MCF 10A (cell line): ENCODE results near the gene HTRA3. TPM values are rescaled to one million over a fixed set of nuclear protein-coding genes. Genes with fewer than 3 reads are reported as not detected.

ENCODE experiments used
- BruUV-seq: library from RNA; stranded (reverse); fragments of 400-500 nt; replicated peaks from 2 replicates; lab custom pipeline; 2021; lab: Mats Ljungman, UMichigan
- CTCF ChIA-PET: fragments of 300-600 bp; sonication (Branson Sonifier 250); formaldehyde crosslinking; extraction: SDS; loops from one replicate; lab custom pipeline; 2021; ENCODE audit warnings: antibody characterized with exemption, inconsistent platforms; lab: Yijun Ruan, JAX
- POLR2A ChIA-PET: fragments of 300-600, 350-650 bp; sonication (Branson Sonifier 250); formaldehyde crosslinking; extraction: SDS; loops from one replicate; lab custom pipeline; 2020; ENCODE audit warnings: antibody characterized with exemption, inconsistent platforms; lab: Yijun Ruan, JAX
- DNase-seq: peaks from one replicate; pipeline ENCODE4 v3.0.0-alpha.2; 2018; ENCODE audit not compliant: unreplicated experiment
- H3K27ac Mint-ChIP-seq: one replicate; pipeline ENCODE4 v1.8.0; 2022; ENCODE audit warnings: mild to moderate bottlenecking, low read depth, mixed read lengths; ENCODE audit not compliant: unreplicated experiment
- H3K27me3 Mint-ChIP-seq: one replicate; pipeline ENCODE4 v1.8.0; 2022; ENCODE audit warnings: mixed read lengths; ENCODE audit not compliant: insufficient read depth, unreplicated experiment
- H3K36me3 Mint-ChIP-seq: one replicate; pipeline ENCODE4 v1.8.0; 2022; ENCODE audit warnings: mild to moderate bottlenecking, moderate library complexity, mixed read lengths; ENCODE audit not compliant: insufficient read depth, unreplicated experiment
- H3K4me1 Mint-ChIP-seq: one replicate; pipeline ENCODE4 v1.8.0; 2022; ENCODE audit warnings: mixed read lengths; ENCODE audit not compliant: insufficient read depth, unreplicated experiment
- H3K4me3 Mint-ChIP-seq: one replicate; pipeline ENCODE4 v1.8.0; 2022; ENCODE audit warnings: mild to moderate bottlenecking, moderate library complexity, mixed read lengths; ENCODE audit not compliant: unreplicated experiment
- H3K9me3 Mint-ChIP-seq: one replicate; pipeline ENCODE4 v1.8.0; 2022; ENCODE audit warnings: mixed read lengths; ENCODE audit not compliant: unreplicated experiment
- intact Hi-C: fragments of 100-400 bp; cut with micrococcal nuclease; formaldehyde crosslinking; loops from 2 replicates; pipeline ENCODE4 v1.14.1; 2022
- total RNA-seq: library from RNA; stranded (reverse); gene quantifications from 2 replicates; pipeline ENCODE4 v1.2.3, GENCODE V29; 2022
- TF ChIP-seq, protein P1 (sequence below): fragments of 200-600 bp; IDR thresholded peaks from one replicate; pipeline ENCODE4 v1.8.0; 2022; ENCODE audit warnings: antibody characterized with exemption, mild to moderate bottlenecking; ENCODE audit not compliant: unreplicated experiment

Gene HTRA3
- total RNA-seq, 1 experiment from 2014 or later: not detected

DNA sequence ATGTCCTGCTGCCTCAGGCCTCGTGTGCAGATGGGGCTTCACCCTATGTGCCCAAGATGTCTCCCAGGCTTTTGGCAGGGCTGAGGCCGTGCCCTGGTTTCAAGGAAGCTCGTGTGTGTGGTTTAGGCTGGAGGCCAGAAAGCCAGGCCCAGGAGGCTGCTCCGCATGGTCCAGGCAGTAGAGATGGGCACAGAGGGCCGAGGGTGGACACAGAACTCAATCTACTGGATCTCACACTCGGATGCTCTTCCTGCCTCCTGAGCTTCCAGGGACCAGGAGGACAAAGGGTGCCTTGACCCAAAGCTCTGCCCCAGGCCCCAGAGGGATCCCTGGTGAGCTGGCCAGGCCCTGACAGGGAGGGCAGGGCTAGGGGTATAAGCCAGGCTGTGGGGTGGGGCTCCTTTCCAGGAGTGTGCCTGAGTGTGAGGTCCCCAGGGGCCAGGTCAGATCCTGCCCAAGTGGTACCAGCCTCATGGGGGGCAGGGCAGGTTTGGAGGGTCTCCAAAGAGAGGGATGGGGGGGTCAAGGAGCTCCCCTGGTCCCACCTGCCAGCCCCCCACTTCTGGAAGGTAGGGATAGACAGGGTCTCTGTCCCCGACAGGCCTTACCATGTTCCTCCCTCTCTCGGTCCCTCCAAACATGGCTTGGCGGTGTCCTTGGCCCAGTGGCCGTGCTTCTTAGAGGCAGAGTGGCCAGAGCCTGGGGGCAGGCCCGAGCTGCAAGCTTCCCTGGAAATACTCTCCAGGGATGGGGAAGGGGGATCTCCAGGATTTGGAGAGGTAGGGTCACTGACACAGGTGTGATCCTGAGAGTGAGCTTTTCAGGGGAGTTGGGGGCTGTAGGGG, 23.8 kb downstream of the HTRA3 start:
- TF ChIP-seq, protein P1, sequence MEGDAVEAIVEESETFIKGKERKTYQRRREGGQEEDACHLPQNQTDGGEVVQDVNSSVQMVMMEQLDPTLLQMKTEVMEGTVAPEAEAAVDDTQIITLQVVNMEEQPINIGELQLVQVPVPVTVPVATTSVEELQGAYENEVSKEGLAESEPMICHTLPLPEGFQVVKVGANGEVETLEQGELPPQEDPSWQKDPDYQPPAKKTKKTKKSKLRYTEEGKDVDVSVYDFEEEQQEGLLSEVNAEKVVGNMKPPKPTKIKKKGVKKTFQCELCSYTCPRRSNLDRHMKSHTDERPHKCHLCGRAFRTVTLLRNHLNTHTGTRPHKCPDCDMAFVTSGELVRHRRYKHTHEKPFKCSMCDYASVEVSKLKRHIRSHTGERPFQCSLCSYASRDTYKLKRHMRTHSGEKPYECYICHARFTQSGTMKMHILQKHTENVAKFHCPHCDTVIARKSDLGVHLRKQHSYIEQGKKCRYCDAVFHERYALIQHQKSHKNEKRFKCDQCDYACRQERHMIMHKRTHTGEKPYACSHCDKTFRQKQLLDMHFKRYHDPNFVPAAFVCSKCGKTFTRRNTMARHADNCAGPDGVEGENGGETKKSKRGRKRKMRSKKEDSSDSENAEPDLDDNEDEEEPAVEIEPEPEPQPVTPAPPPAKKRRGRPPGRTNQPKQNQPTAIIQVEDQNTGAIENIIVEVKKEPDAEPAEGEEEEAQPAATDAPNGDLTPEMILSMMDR: no peak
- BruUV-seq: no TSS peak
- Mint-ChIP-seq H3K36me3 (no peaks in the 10 kb centered on the region), H3K27me3 (no peaks in the 10 kb centered on the region), H3K27ac (no peak overlapping the region), H3K4me3 (no peak overlapping the region), H3K4me1 (no peaks in the 10 kb centered on the region), H3K9me3 (peaks cover 11% of the 10 kb centered on the region)
- CTCF ChIA-PET: interaction anchor here (0.5 to 1.1 kb wide), 3 partner anchors 15 to 109 kb away, joined by 3 read pairs; no protein-coding TSS in a partner anchor
- no peak for DNase-seq
- intact Hi-C loops: no loop called here
- POLR2A ChIA-PET: interaction anchor here (0.8 kb wide), 1 partner anchor 148 kb away, joined by 4 read pairs; no protein-coding TSS in a partner anchor

DNA sequence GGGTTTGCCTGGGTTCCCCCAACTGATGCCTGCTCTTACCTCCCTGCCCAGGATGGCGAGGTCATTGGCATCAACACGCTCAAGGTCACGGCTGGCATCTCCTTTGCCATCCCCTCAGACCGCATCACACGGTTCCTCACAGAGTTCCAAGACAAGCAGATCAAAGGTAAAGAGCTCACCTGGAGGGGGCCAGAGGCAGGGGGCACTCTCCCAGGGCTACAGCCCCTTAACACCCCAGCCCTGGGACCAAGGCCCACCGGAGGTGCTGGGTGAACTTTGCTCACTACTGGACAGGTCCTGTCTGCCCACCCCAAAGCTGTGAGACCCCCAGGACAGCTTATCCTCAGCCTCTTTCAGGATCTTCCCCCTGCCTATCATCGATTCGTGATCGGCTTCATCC, 24.5 kb downstream of the HTRA3 start:
- no peak for DNase-seq
- intact Hi-C loops: no loop called here
- BruUV-seq: no TSS peak
- POLR2A ChIA-PET: interaction anchor here (0.8 kb wide), 1 partner anchor 148 kb away, joined by 4 read pairs; no protein-coding TSS in a partner anchor
- Mint-ChIP-seq H3K36me3 (no peaks in the 10 kb centered on the region), H3K9me3 (peaks cover 11% of the 10 kb centered on the region), H3K4me3 (no peak overlapping the region), H3K27me3 (no peaks in the 10 kb centered on the region), H3K4me1 (no peaks in the 10 kb centered on the region), H3K27ac (no peak overlapping the region)
- CTCF ChIA-PET: interaction anchor here (0.6 to 0.7 kb wide), 2 partner anchors 16 to 106 kb away, joined by 3 read pairs; no protein-coding TSS in a partner anchor
- TF ChIP-seq, protein P1: no peak

DNA sequence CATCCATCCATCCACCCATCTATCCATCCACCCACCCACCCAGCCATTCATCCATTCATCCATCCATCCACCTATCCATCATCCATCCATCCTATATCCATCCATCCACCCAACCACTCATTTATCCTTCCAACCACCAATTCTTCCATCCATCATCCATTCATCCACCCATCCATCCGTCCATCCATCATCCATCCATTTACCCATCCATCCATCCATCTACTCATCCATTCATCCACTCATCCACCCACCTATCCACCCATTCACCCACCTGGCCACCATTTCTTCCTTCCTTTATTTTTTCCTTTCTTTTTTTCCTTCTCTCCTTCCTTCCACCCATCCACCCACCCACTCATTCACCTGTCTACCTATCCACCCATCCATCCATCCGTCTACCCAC, 25.2 kb downstream of the HTRA3 start:
- BruUV-seq: no TSS peak
- Mint-ChIP-seq H3K9me3 (peaks cover 11% of the 10 kb centered on the region), H3K27ac (no peak overlapping the region), H3K4me1 (no peaks in the 10 kb centered on the region), H3K36me3 (no peaks in the 10 kb centered on the region), H3K4me3 (no peak overlapping the region), H3K27me3 (no peaks in the 10 kb centered on the region)
- CTCF ChIA-PET: interaction anchor here (0.7 kb wide), 1 partner anchor 105 kb away, joined by 3 read pairs; no protein-coding TSS in a partner anchor
- no peak for DNase-seq
- TF ChIP-seq, protein P1: no peak
- POLR2A ChIA-PET: no interaction called here
- intact Hi-C loops: no loop called here

GRCh38 chr4:8295471-8295870, 25.9 kb downstream of the HTRA3 start:
- Mint-ChIP-seq H3K4me3 (no peak overlapping the region), H3K27me3 (peaks cover 3% of the 10 kb centered on the region), H3K36me3 (no peaks in the 10 kb centered on the region), H3K9me3 (peaks cover 11% of the 10 kb centered on the region), H3K27ac (no peak overlapping the region), H3K4me1 (no peaks in the 10 kb centered on the region)
- ChIA-PET CTCF (interaction anchor here (1.0 kb wide), 1 partner anchor 106 kb away, joined by 4 read pairs; no protein-coding TSS in a partner anchor), POLR2A (no interaction called here)
- no peak for DNase-seq
- TF ChIP-seq, protein P1: no peak
- intact Hi-C loops: no loop called here
- no TSS peak for BruUV-seq
